HG03520 (cell line): ENCODE data around the gene MSRB3.

Source experiments
- ATAC-seq: cut with Tn5 transposase; IDR thresholded peaks from one replicate; pipeline ENCODE4 v1.9.1; 2021; ENCODE audit warnings: mild to moderate bottlenecking, moderate library complexity; ENCODE audit not compliant: unreplicated experiment

MSRB3 gene

DNA sequence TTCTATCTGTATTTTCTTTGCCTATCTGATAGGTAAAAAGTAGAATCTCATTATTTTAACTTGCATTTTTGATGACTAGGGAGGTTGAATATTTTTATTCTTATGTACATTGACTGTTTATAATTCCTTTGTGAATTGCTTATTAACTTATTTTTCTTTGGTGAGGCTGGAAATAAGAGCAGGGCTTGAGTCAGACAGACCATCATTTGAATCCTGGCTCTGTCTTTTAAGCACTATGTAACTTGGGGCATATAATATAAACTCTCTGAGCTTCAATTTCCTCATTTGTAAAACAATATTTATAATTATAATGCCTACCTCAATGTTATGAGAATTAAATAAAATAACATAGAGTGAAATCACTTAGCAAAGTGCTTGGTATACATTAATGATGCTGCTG, 108.9 kb downstream of the MSRB3 start:
- ATAC-seq: no peak

GRCh38 chr12:65389436-65389835, 111.0 kb downstream of the MSRB3 start:
- ATAC-seq: no peak

GRCh38 chr12:65391711-65392110, 113.2 kb downstream of the MSRB3 start:
- ATAC-seq: no peak

GRCh38 chr12:65392491-65392890, 114.0 kb downstream of the MSRB3 start:
- ATAC-seq: no peak

DNA sequence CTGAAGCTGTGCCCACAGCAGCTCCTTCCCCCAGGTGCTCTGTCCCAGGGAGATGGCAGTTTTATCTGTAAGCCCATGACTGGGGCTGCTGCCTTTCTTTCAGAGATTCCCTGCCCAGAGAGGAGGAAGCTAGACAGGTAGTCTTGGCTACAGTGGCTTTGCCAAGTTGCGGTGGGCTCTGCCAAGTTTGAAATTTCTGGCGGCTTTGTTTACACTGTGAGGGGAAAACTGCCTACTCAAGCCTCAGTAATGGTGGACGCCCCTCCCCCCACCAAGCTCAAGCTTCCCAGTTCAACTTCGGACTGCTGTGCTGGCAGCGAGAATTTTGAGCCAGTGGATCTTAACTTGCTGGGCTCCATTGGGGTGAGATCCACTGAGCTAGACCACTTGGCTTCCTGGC, 124.7 kb downstream of the MSRB3 start:
- no peak for ATAC-seq

GRCh38 chr12:65407388-65408149, 129.1 kb downstream of the MSRB3 start:
- ATAC-seq: no peak

DNA sequence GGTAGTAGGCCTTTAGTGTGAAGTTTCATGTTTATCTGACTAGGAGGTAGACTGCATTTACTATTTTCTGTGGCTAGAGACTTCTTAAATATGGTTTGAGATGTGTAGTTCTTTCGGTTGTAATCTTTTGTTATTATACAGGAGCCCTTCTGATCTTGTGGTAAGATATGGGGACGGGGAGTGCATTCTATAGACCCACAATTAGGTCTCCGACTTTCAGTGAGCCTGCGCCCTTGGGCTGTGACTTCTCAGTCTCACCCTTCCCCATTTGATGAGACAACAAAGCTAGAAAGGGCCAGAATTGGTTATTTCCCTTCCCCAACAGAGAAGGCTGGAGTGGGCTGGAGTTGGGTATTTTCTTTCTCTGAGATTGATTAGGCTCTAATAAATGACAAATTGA, 130.0 kb downstream of the MSRB3 start:
- ATAC-seq: no peak

GRCh38 chr12:65409726-65410125, 131.2 kb downstream of the MSRB3 start:
- no peak for ATAC-seq

DNA sequence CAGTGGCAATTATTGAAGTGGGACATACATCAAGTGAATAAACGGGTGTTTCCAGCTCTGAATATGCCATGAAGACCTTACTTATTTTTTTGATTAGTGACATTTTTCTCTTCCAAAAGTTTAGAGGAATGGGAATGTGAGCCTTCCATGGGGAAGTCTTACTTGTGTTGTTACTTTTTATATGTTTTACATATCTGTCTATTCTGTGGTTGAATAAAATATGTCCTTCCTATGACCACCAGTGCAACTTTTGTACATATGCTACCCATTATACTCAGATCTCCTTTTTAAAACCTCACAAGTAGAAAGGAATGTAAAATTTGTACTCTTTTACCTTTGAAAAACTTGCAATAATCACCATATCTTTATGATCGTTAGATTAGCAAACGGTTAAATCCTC, 132.7 kb downstream of the MSRB3 start:
- no peak for ATAC-seq

DNA sequence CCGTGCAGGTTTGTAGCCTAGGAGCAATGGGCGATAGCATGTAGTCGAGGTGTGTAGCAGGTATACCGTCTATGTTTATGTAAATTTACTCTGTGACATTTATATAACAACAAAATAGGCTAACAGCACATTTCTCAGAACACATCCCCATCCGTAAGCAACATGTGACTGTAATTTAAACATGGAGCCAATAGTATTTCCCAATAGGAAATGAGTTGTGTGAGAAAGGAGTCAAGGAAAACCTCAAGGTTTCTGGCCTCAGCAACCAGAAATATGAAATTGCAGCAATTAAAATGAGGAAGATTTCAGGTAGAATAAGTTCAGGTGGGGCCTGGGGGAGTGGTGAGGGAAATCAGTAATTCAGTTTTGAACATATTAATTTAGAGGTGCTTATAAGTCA, 136.0 kb downstream of the MSRB3 start:
- ATAC-seq: no peak

GRCh38 chr12:65415826-65416225, 137.3 kb downstream of the MSRB3 start:
- ATAC-seq: no peak

GRCh38 chr12:65419284-65420072, 141.0 kb downstream of the MSRB3 start:
- ATAC-seq: no peak

- no peak for ATAC-seq
Measured at GRCh38 chr12:65420941-65421340, 142.5 kb downstream of the MSRB3 start.

- ATAC-seq: no peak
Measured at GRCh38 chr12:65427646-65428045, 149.2 kb downstream of the MSRB3 start.

- ATAC-seq: no peak
Measured at GRCh38 chr12:65430006-65430405, 151.5 kb downstream of the MSRB3 start.

GRCh38 chr12:65430571-65431306, 152.3 kb downstream of the MSRB3 start:
- ATAC-seq: no peak

GRCh38 chr12:65432114-65432513, 153.6 kb downstream of the MSRB3 start:
- no peak for ATAC-seq

- ATAC-seq: no peak
Measured at GRCh38 chr12:65432651-65433050, 154.2 kb downstream of the MSRB3 start.

DNA sequence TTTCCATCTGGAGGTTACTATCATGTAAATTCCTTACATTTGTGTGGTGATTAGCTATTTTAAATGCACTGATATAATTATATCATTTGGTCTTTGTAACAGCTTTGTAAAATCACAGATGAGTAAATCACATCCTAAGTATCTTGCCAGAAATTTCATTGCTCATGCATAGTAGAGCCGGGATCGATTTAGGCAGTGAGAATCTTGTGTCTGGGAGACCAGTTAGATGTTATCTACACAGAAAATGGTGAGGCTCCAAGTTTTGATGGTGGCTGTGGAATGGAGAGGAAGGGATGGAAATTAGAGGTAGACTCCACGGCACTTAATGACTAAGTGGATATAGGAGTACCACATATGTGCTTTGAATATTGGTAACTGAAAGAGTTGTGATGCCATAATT, 156.3 kb downstream of the MSRB3 start:
- no peak for ATAC-seq

GRCh38 chr12:65443038-65443437, 164.6 kb downstream of the MSRB3 start:
- ATAC-seq: no peak

- ATAC-seq: no peak
Measured at GRCh38 chr12:65444996-65445395, 166.5 kb downstream of the MSRB3 start.

- no peak for ATAC-seq
Measured at GRCh38 chr12:65446901-65447300, 168.4 kb downstream of the MSRB3 start.
